HEK293 (cell line): Measurements from ENCODE around the gene ITSN2.
"Not testable (repeated sequence)": the region's sequence is repeated elsewhere in the genome, so short reads cannot be mapped to it uniquely, and the experiment has no call there.

Experiments used
- GFI1B ChIP-seq: fragments of 450-650 bp; formaldehyde crosslinking; IDR thresholded peaks from 2 replicates; pipeline ENCODE4 v1.5.1; 2016; ENCODE audit warnings: missing biosample characterization, missing genetic modification characterization
- GLIS2 ChIP-seq: fragments of 450-650 bp; formaldehyde crosslinking; IDR thresholded peaks from 2 replicates; pipeline ENCODE4 v1.5.1; 2016; ENCODE audit warnings: missing biosample characterization, missing genetic modification characterization
- MZF1 ChIP-seq: fragments of 450-650 bp; formaldehyde crosslinking; IDR thresholded peaks from 2 replicates; pipeline ENCODE4 v1.5.1; 2017; ENCODE audit warnings: missing biosample characterization, missing genetic modification characterization, borderline replicate concordance
- SP2 ChIP-seq: fragments of 450-650 bp; formaldehyde crosslinking; IDR thresholded peaks from 2 replicates; pipeline ENCODE4 v1.5.1; 2016; ENCODE audit warnings: missing biosample characterization, missing genetic modification characterization
- TRIM28 ChIP-seq: IDR thresholded peaks from 2 replicates; pipeline ENCODE4 v1.6.1; 2011; ENCODE audit warnings: low read length, control low read depth, borderline replicate concordance
- YY1 ChIP-seq: fragments of 450-650 bp; formaldehyde crosslinking; IDR thresholded peaks from 2 replicates; pipeline ENCODE4 v1.5.1; 2018; ENCODE audit warnings: missing biosample characterization, missing genetic modification characterization
- ZFP69B ChIP-seq: fragments of 450-650 bp; formaldehyde crosslinking; IDR thresholded peaks from 2 replicates; pipeline ENCODE4 v1.5.1; 2016; ENCODE audit warnings: missing biosample characterization, missing genetic modification characterization
- ZIC2 ChIP-seq: fragments of 450-650 bp; formaldehyde crosslinking; IDR thresholded peaks from 2 replicates; pipeline ENCODE4 v1.5.1; 2016; ENCODE audit warnings: missing biosample characterization, missing genetic modification characterization
- ZNF544 ChIP-seq: fragments of 450-650 bp; formaldehyde crosslinking; IDR thresholded peaks from 2 replicates; pipeline ENCODE4 v1.5.0; 2017; ENCODE audit warnings: missing biosample characterization, missing genetic modification characterization
- ZNF677 ChIP-seq: fragments of 450-650 bp; IDR thresholded peaks from 2 replicates; pipeline ENCODE4 v1.5.0; 2018; ENCODE audit warnings: missing biosample characterization, mild to moderate bottlenecking, missing genetic modification characterization, moderate library complexity
- TF ChIP-seq, protein P1 (sequence below): fragments of 450-650 bp; formaldehyde crosslinking; IDR thresholded peaks from 2 replicates; pipeline ENCODE4 v1.5.1; 2016; ENCODE audit warnings: missing biosample characterization, missing genetic modification characterization

DNA sequence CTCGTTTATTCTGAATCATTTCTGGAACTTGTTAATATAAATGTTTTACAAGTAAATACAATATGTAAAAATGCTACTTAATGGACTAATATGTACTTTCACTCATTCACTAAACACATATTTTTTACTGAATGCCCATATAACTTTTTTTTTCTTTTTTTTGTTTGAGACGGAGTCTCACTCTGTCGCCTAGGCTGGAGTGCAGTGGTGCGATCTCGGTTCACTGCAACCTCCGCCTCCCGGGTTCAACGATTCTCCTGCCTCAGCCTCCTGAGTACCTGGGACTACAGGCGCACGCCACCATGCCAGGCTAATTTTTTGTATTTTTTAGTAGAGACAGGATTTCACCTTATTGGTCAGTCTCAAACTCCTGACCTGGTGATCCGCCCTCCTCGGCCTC lies 2.6 kb downstream of the ITSN2 start:
- not testable (repeated sequence) for TF ChIP-seq MZF1 (tag by site-specific recombination); TRIM28; ZFP69B (tag by site-specific recombination); GFI1B; ZIC2; ZNF677 (tag by site-specific recombination); GLIS2 (tag by site-specific recombination); SP2 (tag by site-specific recombination); YY1 (tag by site-specific recombination); ZNF544
- TF ChIP-seq, protein P1, sequence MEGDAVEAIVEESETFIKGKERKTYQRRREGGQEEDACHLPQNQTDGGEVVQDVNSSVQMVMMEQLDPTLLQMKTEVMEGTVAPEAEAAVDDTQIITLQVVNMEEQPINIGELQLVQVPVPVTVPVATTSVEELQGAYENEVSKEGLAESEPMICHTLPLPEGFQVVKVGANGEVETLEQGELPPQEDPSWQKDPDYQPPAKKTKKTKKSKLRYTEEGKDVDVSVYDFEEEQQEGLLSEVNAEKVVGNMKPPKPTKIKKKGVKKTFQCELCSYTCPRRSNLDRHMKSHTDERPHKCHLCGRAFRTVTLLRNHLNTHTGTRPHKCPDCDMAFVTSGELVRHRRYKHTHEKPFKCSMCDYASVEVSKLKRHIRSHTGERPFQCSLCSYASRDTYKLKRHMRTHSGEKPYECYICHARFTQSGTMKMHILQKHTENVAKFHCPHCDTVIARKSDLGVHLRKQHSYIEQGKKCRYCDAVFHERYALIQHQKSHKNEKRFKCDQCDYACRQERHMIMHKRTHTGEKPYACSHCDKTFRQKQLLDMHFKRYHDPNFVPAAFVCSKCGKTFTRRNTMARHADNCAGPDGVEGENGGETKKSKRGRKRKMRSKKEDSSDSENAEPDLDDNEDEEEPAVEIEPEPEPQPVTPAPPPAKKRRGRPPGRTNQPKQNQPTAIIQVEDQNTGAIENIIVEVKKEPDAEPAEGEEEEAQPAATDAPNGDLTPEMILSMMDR (tag by site-specific recombination): not testable (repeated sequence)
